Measurements from ENCODE around the gene UPF2.
"Not testable (repeated sequence)": the region's sequence is repeated elsewhere in the genome, so short reads cannot be mapped to it uniquely, and the experiment has no call there.

UPF2 gene

GRCh38 chr10:11901833-11902475 is 140.7 kb downstream of the UPF2 start:
- DNase-seq, result no peak

GRCh38 chr10:11901454-11901832 is 141.2 kb downstream of the UPF2 start:
- DNase-seq, result no peak

GRCh38 chr10:11901036-11901301 is 141.6 kb downstream of the UPF2 start:
- DNase-seq, result no peak

- DNase-seq, result no peak
These were observed 143.3 kb downstream of the UPF2 start for GRCh38 chr10:11899067-11899876.

GRCh38 chr10:11898372-11899066 is 144.1 kb downstream of the UPF2 start:
- DNase-seq, result peak in 1 of 2 experiments; percentile 31

- no peak for DNase-seq
These were observed 144.6 kb downstream of the UPF2 start for GRCh38 chr10:11898033-11898371.

- no peak for DNase-seq
These were observed 145.9 kb downstream of the UPF2 start for GRCh38 chr10:11896549-11897200.

- no peak for DNase-seq
These were observed 147.0 kb downstream of the UPF2 start for GRCh38 chr10:11895598-11895997.

GRCh38 chr10:11895108-11895466 is 147.5 kb downstream of the UPF2 start:
- no peak for DNase-seq

- DNase-seq, result no peak
These were observed 148.1 kb downstream of the UPF2 start for GRCh38 chr10:11894381-11895107.

GRCh38 chr10:11893749-11894278 is 148.8 kb downstream of the UPF2 start:
- no peak for DNase-seq

GRCh38 chr10:11891776-11892486 is 150.7 kb downstream of the UPF2 start:
- DNase-seq, result no peak

- DNase-seq, result not testable (repeated sequence)
These were observed 153.3 kb downstream of the UPF2 start for GRCh38 chr10:11889263-11889662.

- no peak for DNase-seq
These were observed 155.0 kb downstream of the UPF2 start for GRCh38 chr10:11887381-11888227.

GRCh38 chr10:11886851-11887250 is 155.8 kb downstream of the UPF2 start:
- DNase-seq, result no peak

GRCh38 chr10:11886138-11886474 is 156.5 kb downstream of the UPF2 start:
- DNase-seq, result no peak

GRCh38 chr10:11885437-11886137 is 157.0 kb downstream of the UPF2 start:
- no peak for DNase-seq

- DNase-seq, result no peak
These were observed 157.7 kb downstream of the UPF2 start for GRCh38 chr10:11884706-11885423.

- no peak for DNase-seq
These were observed 159.8 kb downstream of the UPF2 start for GRCh38 chr10:11882646-11883375.
